ENCODE data around the gene PXDN. TPM values are rescaled to one million over a fixed set of nuclear protein-coding genes. Genes with fewer than 3 reads are reported as not detected.

The PXDN gene
- total RNA-seq, 1 experiment from 2014 or later: 146 TPM

DNA sequence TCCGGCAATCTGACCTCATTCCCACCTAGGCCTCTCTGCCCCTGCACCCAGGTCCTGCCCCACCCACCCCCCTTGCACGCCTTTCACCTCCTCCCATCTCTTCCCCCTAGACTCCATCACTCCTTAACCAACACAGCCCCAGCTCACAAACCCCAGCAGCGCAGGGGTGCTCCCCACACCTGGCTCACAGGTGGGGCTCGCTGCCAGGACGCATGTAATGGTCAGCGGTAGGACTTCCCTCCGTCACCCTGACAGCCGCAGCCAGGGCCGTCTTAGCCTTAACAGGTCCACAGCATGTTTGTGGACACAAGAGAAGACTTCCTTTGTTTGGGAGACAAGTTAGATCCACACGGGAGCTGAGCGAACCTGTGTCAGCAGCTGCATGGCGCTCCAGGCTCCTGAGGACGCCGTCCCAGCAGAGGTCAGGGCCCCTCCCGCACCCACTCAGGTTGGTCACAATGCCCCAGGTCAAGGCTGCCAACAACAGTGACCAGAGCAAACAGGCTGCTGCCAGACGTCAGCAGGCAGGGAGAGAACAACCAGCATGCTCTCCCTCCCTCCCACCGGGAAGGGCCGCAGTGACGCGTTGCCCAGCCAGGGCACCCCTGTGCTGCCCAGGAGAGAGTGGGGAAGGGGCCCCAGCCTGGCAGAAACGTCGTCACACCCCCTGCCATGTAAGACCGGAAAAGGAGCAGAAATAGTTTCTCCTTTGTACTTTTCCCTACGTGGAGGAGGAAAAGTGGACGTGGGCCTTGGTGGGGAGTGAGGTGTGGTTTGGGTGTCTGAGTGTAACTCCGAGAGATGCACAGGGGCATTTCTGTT, 68.0 kb downstream of the PXDN start:
- no peaks in the 10 kb centered on the region for H3K27me3 Mint-ChIP-seq (ENCODE audit: low read depth)
- H3K9me3 Mint-ChIP-seq: no peaks in the 10 kb centered on the region
- ChIA-PET CTCF (interaction anchor here (0.6 to 0.7 kb wide), 2 partner anchors 93 to 963 kb away, joined by 3 to 5 read pairs; no protein-coding TSS in a partner anchor), POLR2A (no interaction called here)
- H3K27ac Mint-ChIP-seq: no peak overlapping the region
- TF ChIP-seq EMX1 (CRISPR knock-in tag; IDR thresholded peaks at IDR 0.05) (no peak), SMAD3 (CRISPR knock-in tag; IDR thresholded peaks at IDR 0.05; ENCODE audit: borderline replicate concordance) (no peak), CREB1 (CRISPR knock-in tag; IDR thresholded peaks at IDR 0.05) (no peak), MXD4 (CRISPR knock-in tag; IDR thresholded peaks at IDR 0.05; ENCODE audit: borderline replicate concordance) (no peak), ATF1 (CRISPR knock-in tag; IDR thresholded peaks at IDR 0.05) (no peak), GRHL2 (CRISPR knock-in tag; IDR thresholded peaks at IDR 0.05; ENCODE audit: insufficient replicate concordance, severe bottlenecking) (no peak), NR2C2 (CRISPR knock-in tag; IDR thresholded peaks at IDR 0.05) (no peak), ZBTB21 (CRISPR knock-in tag; IDR thresholded peaks at IDR 0.05; ENCODE audit: borderline replicate concordance) (no peak), MYBL2 (CRISPR knock-in tag; IDR thresholded peaks at IDR 0.05) (no peak), NR3C1 (CRISPR knock-in tag; conservative IDR thresholded peaks at IDR 0.05; ENCODE audit: low read depth) (no peak)
- TF ChIP-seq, protein P1, sequence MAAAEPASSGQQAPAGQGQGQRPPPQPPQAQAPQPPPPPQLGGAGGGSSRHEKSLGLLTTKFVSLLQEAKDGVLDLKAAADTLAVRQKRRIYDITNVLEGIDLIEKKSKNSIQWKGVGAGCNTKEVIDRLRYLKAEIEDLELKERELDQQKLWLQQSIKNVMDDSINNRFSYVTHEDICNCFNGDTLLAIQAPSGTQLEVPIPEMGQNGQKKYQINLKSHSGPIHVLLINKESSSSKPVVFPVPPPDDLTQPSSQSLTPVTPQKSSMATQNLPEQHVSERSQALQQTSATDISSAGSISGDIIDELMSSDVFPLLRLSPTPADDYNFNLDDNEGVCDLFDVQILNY (CRISPR knock-in tag; IDR thresholded peaks at IDR 0.05): no peak
- TF ChIP-seq, protein P2, sequence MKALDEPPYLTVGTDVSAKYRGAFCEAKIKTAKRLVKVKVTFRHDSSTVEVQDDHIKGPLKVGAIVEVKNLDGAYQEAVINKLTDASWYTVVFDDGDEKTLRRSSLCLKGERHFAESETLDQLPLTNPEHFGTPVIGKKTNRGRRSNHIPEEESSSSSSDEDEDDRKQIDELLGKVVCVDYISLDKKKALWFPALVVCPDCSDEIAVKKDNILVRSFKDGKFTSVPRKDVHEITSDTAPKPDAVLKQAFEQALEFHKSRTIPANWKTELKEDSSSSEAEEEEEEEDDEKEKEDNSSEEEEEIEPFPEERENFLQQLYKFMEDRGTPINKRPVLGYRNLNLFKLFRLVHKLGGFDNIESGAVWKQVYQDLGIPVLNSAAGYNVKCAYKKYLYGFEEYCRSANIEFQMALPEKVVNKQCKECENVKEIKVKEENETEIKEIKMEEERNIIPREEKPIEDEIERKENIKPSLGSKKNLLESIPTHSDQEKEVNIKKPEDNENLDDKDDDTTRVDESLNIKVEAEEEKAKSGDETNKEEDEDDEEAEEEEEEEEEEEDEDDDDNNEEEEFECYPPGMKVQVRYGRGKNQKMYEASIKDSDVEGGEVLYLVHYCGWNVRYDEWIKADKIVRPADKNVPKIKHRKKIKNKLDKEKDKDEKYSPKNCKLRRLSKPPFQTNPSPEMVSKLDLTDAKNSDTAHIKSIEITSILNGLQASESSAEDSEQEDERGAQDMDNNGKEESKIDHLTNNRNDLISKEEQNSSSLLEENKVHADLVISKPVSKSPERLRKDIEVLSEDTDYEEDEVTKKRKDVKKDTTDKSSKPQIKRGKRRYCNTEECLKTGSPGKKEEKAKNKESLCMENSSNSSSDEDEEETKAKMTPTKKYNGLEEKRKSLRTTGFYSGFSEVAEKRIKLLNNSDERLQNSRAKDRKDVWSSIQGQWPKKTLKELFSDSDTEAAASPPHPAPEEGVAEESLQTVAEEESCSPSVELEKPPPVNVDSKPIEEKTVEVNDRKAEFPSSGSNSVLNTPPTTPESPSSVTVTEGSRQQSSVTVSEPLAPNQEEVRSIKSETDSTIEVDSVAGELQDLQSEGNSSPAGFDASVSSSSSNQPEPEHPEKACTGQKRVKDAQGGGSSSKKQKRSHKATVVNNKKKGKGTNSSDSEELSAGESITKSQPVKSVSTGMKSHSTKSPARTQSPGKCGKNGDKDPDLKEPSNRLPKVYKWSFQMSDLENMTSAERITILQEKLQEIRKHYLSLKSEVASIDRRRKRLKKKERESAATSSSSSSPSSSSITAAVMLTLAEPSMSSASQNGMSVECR (CRISPR knock-in tag; IDR thresholded peaks at IDR 0.05; ENCODE audit: borderline replicate concordance): no peak
- TF ChIP-seq, protein P3, sequence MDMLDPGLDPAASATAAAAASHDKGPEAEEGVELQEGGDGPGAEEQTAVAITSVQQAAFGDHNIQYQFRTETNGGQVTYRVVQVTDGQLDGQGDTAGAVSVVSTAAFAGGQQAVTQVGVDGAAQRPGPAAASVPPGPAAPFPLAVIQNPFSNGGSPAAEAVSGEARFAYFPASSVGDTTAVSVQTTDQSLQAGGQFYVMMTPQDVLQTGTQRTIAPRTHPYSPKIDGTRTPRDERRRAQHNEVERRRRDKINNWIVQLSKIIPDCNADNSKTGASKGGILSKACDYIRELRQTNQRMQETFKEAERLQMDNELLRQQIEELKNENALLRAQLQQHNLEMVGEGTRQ (CRISPR knock-in tag; IDR thresholded peaks at IDR 0.05): no peak
- TF ChIP-seq, protein P4, sequence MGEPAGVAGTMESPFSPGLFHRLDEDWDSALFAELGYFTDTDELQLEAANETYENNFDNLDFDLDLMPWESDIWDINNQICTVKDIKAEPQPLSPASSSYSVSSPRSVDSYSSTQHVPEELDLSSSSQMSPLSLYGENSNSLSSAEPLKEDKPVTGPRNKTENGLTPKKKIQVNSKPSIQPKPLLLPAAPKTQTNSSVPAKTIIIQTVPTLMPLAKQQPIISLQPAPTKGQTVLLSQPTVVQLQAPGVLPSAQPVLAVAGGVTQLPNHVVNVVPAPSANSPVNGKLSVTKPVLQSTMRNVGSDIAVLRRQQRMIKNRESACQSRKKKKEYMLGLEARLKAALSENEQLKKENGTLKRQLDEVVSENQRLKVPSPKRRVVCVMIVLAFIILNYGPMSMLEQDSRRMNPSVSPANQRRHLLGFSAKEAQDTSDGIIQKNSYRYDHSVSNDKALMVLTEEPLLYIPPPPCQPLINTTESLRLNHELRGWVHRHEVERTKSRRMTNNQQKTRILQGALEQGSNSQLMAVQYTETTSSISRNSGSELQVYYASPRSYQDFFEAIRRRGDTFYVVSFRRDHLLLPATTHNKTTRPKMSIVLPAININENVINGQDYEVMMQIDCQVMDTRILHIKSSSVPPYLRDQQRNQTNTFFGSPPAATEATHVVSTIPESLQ (CRISPR knock-in tag; IDR thresholded peaks at IDR 0.05): no peak
- TF ChIP-seq, protein P5, sequence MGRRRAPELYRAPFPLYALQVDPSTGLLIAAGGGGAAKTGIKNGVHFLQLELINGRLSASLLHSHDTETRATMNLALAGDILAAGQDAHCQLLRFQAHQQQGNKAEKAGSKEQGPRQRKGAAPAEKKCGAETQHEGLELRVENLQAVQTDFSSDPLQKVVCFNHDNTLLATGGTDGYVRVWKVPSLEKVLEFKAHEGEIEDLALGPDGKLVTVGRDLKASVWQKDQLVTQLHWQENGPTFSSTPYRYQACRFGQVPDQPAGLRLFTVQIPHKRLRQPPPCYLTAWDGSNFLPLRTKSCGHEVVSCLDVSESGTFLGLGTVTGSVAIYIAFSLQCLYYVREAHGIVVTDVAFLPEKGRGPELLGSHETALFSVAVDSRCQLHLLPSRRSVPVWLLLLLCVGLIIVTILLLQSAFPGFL (CRISPR knock-in tag; IDR thresholded peaks at IDR 0.05; ENCODE audit: borderline replicate concordance): no peak
- TF ChIP-seq, protein P6, sequence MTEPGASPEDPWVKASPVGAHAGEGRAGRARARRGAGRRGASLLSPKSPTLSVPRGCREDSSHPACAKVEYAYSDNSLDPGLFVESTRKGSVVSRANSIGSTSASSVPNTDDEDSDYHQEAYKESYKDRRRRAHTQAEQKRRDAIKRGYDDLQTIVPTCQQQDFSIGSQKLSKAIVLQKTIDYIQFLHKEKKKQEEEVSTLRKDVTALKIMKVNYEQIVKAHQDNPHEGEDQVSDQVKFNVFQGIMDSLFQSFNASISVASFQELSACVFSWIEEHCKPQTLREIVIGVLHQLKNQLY (CRISPR knock-in tag; IDR thresholded peaks at IDR 0.05): no peak
- TF ChIP-seq, protein P7, sequence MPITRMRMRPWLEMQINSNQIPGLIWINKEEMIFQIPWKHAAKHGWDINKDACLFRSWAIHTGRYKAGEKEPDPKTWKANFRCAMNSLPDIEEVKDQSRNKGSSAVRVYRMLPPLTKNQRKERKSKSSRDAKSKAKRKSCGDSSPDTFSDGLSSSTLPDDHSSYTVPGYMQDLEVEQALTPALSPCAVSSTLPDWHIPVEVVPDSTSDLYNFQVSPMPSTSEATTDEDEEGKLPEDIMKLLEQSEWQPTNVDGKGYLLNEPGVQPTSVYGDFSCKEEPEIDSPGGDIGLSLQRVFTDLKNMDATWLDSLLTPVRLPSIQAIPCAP (CRISPR knock-in tag; IDR thresholded peaks at IDR 0.05): no peak
- TF ChIP-seq, protein P8, sequence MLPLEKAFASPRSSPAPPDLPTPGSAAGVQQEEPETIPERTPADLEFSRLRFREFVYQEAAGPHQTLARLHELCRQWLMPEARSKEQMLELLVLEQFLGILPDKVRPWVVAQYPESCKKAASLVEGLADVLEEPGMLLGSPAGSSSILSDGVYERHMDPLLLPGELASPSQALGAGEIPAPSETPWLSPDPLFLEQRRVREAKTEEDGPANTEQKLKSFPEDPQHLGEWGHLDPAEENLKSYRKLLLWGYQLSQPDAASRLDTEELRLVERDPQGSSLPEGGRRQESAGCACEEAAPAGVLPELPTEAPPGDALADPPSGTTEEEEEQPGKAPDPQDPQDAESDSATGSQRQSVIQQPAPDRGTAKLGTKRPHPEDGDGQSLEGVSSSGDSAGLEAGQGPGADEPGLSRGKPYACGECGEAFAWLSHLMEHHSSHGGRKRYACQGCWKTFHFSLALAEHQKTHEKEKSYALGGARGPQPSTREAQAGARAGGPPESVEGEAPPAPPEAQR (CRISPR knock-in tag; IDR thresholded peaks at IDR 0.05): no peak
- TF ChIP-seq, protein P9, sequence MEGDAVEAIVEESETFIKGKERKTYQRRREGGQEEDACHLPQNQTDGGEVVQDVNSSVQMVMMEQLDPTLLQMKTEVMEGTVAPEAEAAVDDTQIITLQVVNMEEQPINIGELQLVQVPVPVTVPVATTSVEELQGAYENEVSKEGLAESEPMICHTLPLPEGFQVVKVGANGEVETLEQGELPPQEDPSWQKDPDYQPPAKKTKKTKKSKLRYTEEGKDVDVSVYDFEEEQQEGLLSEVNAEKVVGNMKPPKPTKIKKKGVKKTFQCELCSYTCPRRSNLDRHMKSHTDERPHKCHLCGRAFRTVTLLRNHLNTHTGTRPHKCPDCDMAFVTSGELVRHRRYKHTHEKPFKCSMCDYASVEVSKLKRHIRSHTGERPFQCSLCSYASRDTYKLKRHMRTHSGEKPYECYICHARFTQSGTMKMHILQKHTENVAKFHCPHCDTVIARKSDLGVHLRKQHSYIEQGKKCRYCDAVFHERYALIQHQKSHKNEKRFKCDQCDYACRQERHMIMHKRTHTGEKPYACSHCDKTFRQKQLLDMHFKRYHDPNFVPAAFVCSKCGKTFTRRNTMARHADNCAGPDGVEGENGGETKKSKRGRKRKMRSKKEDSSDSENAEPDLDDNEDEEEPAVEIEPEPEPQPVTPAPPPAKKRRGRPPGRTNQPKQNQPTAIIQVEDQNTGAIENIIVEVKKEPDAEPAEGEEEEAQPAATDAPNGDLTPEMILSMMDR (IDR thresholded peaks at IDR 0.05): no peak
- DNase-seq (ENCODE audit: low spot score) (no peak), ATAC-seq (no peak)
- peaks cover 66% of the 10 kb centered on the region for H3K36me3 Mint-ChIP-seq
- no peak overlapping the region for H3K4me3 Mint-ChIP-seq
- no peaks in the 10 kb centered on the region for H3K4me1 Mint-ChIP-seq
